Left ventricle myocardium inferior (tissue), 1 donor: Measurements from ENCODE around the gene CD72. TPM values are rescaled to one million over a fixed set of nuclear protein-coding genes. Genes with fewer than 3 reads are reported as not detected.

Experiments
- DNase-seq: peaks from one replicate; pipeline ENCODE4 v3.0.0-alpha.2; 2020
- H3K27ac ChIP-seq: fragments of 200-600 bp; replicated peaks from 2 replicates; pipeline ENCODE4 v1.8.0; 2021
- H3K27me3 ChIP-seq: fragments of 200-600 bp; 2 replicates; pipeline ENCODE4 v1.8.0; 2021; ENCODE audit warnings: low read depth
- H3K36me3 ChIP-seq: fragments of 200-600 bp; 2 replicates; pipeline ENCODE4 v1.8.0; 2021
- H3K4me1 ChIP-seq: fragments of 200-600 bp; 2 replicates; pipeline ENCODE4 v1.8.0; 2021
- H3K4me3 ChIP-seq: fragments of 200-600 bp; 2 replicates; pipeline ENCODE4 v1.8.0; 2021; ENCODE audit warnings: mild to moderate bottlenecking, moderate library complexity
- H3K9me3 ChIP-seq: fragments of 200-600 bp; replicated peaks from 2 replicates; pipeline ENCODE4 v1.8.0; 2021
- CTCF ChIP-seq: fragments of 200-600 bp; IDR thresholded peaks from 2 replicates; pipeline ENCODE4 v1.8.0; 2021; ENCODE audit warnings: antibody characterized with exemption, mild to moderate bottlenecking, borderline replicate concordance
- intact Hi-C: fragments of 100-400 bp; cut with micrococcal nuclease; formaldehyde crosslinking; loops from one replicate; pipeline ENCODE4 v1.11.0; 2022
- microRNA-seq: library from miRNA; unstranded; fragments of <30 nt; microRNA quantifications from one replicate; pipeline ENCODE4 v1.2.0, GENCODE V29; 2020
- total RNA-seq: library from RNA; stranded (reverse); fragmentation: NEBNext Ultra II Directional; extraction: Animal tissue kit (Norgen Biotek cat#: 25700); gene quantifications from one replicate; pipeline ENCODE4 v1.2.1, GENCODE V29; 2021
- donor health status: DM: no; HTN: yes; CAD: no; lungs with severe emphysema.

CD72 gene
- total RNA-seq, 1 donor from 2014 or later, result 0.63 TPM

GRCh38 chr9:35562895-35563780 lies 55.1 kb downstream of the CD72 start:
- intact Hi-C loops, result no loop called here
- Histone ChIP-seq H3K27me3 (no peaks in the 10 kb centered on the region), H3K27ac (peak overlapping the region; percentile 76), H3K36me3 (peaks cover 34% of the 10 kb centered on the region), H3K9me3 (no peaks in the 10 kb centered on the region), H3K4me1 (peaks cover 37% of the 10 kb centered on the region), H3K4me3 (peak overlapping the region; percentile 45)
- no peak for DNase-seq
- no peak for TF ChIP-seq CTCF

- no peak for DNase-seq
- intact Hi-C loops, result no loop called here
- Histone ChIP-seq H3K4me3 (no peak overlapping the region), H3K27ac (peak overlapping the region; percentile 32), H3K9me3 (no peaks in the 10 kb centered on the region), H3K36me3 (peaks cover 49% of the 10 kb centered on the region), H3K4me1 (peaks cover 37% of the 10 kb centered on the region), H3K27me3 (no peaks in the 10 kb centered on the region)
- TF ChIP-seq CTCF, result no peak
These were observed 56.5 kb downstream of the CD72 start for GRCh38 chr9:35561468-35562261.

- DNase-seq, result no peak
- Histone ChIP-seq H3K27me3 (no peaks in the 10 kb centered on the region), H3K27ac (peak overlapping the region; percentile 32), H3K9me3 (no peaks in the 10 kb centered on the region), H3K4me1 (peaks cover 37% of the 10 kb centered on the region), H3K36me3 (peaks cover 58% of the 10 kb centered on the region), H3K4me3 (no peak overlapping the region)
- TF ChIP-seq CTCF, result no peak
- intact Hi-C loops, result no loop called here
These were observed 57.4 kb downstream of the CD72 start for GRCh38 chr9:35560625-35561337.

Small RNAs within 50 kb of the gene (microRNA-seq; reads per million reads assigned to microRNA genes)
- gene MIR4667, result 1.2 reads per million

Other genes with a start within 250 kb of the CD72 start
- gene RUSC2, start 128.3 kb downstream of the CD72 start, total RNA-seq, result 27.5 TPM
- gene TESK1, start 13.2 kb downstream of the CD72 start, total RNA-seq, result 25.4 TPM
- gene SIT1, start 32.5 kb upstream of the CD72 start, total RNA-seq, result not detected
- gene RMRP, start 39.6 kb upstream of the CD72 start, total RNA-seq, result 15,093 TPM
- 44.3 TPM for gene CCDC107, start 39.9 kb upstream of the CD72 start, total RNA-seq
- 0.27 TPM for gene ARHGEF39, start 46.8 kb upstream of the CD72 start, total RNA-seq
- gene CA9, start 55.5 kb upstream of the CD72 start, total RNA-seq, result not detected
- 1,070 TPM for gene TPM2, start 71.5 kb upstream of the CD72 start, total RNA-seq
- gene TLN1, start 113.8 kb upstream of the CD72 start, total RNA-seq, result 234 TPM
- 20.6 TPM for gene CREB3, start 114.3 kb upstream of the CD72 start, total RNA-seq
- gene GBA2, start 130.8 kb upstream of the CD72 start, total RNA-seq, result 75.0 TPM
- 30.2 TPM for gene RGP1, start 130.9 kb upstream of the CD72 start, total RNA-seq
- not detected for gene MSMP, start 135.9 kb upstream of the CD72 start, total RNA-seq
- 24.2 TPM for gene NPR2, start 173.2 kb upstream of the CD72 start, total RNA-seq
- 3.4 TPM for gene SPAG8, start 193.8 kb upstream of the CD72 start, total RNA-seq
- gene HINT2, start 196.6 kb upstream of the CD72 start, total RNA-seq, result 71.1 TPM
- gene FAM221B, start 210.3 kb upstream of the CD72 start, total RNA-seq, result not detected
- 17.5 TPM for gene TMEM8B, start 210.8 kb upstream of the CD72 start, total RNA-seq